Esophagus muscularis mucosa (tissue), 3 donors: Measurements from ENCODE around the gene TLE2.

Experiments used
- CTCF ChIP-seq, 3 experiments: fragments of 200-600 bp in 2 of 3; fragments of 450-650 bp in 1 of 3; sonication (generic) in 2 of 3; IDR thresholded peaks; one replicate each; pipeline ENCODE4 v1.5.1; 2017 to 2019; ENCODE audit warnings: antibody characterized with exemption in 3 of 3, mild to moderate bottlenecking in 2 of 3, moderate library complexity in 1 of 3
- POLR2A ChIP-seq: fragments of 450-650 bp; IDR thresholded peaks from one replicate; pipeline ENCODE4 v1.6.1; 2017; ENCODE audit warnings: antibody characterized with exemption, moderate library complexity, mild to moderate bottlenecking, low read depth
- POLR2AphosphoS5 ChIP-seq, 2 donors: sonication (generic); formaldehyde crosslinking; IDR thresholded peaks; one replicate each; pipeline ENCODE4 v1.6.1; 2017; ENCODE audit warnings: antibody characterized with exemption in 2 of 2

- TF ChIP-seq CTCF (IDR thresholded peaks at IDR 0.05) (no peak), POLR2A (no peak), POLR2AphosphoS5 (IDR thresholded peaks at IDR 0.05) (no peak)
Observed at GRCh38 chr19:2978772-2979171, 50.3 kb downstream of the TLE2 start.
